ENCODE results near the gene KSR2.
"Not testable (repeated sequence)": the region's sequence is repeated elsewhere in the genome, so short reads cannot be mapped to it uniquely, and the experiment has no call there.

KSR2 gene

DNA sequence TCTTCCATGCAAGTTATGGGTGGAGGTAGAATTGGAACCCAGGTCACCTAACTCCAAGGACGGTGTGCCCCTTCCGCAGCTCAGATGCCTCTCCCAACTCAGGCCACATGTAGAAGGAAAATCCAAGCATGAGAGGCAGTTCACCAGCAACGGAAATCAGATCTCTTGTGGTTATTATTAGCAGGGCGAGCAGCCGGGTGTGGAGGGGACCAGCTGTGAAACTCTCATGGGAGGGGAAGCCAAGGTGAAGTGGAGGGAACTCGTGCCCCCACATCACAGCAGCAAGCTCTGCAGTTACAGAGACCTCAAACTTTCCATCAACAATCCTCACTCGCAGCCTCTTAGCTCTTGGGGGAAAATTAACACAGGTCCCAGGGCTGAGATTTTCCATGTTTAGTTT is 79.7 kb downstream of the KSR2 start:
- DNase-seq: no peak

DNA sequence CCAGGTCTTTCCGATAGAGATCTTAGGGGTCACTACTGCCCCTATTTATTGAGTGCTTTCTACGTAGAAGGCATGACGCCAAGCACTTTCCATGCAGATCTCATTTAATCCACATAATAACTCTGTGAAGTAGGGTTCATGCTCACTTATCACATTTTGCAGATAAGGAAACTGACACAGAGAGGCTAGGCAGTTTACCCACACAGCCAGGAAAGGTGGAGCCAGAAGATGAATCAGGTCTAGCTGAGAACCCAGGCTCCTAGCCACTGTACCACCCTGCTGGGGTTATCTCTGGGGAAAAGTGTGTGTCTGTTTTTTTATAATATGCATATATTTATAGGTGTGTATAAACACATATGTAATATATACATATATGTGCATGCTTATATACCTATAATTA is 83.6 kb downstream of the KSR2 start:
- peak; percentile 7 for DNase-seq

DNA sequence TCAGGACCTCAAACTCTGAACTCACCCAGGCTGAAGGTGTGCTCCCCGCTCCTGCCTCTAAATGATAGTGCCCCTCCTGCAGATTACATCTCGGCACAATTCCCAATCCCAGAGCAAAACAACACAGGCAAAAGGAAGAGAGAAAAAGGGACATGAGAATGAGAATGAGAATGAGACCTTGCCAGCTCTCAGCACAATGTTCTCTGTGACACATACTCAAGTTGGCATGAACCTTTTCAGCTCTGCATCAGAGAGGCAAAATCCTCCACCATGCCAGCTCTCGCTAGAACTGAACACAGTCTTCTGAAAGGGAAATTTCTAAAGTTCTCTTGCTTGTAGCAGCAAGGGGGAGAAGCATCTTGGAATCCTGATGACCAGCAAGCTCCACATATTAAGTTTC is 84.6 kb downstream of the KSR2 start:
- DNase-seq: no peak

DNA sequence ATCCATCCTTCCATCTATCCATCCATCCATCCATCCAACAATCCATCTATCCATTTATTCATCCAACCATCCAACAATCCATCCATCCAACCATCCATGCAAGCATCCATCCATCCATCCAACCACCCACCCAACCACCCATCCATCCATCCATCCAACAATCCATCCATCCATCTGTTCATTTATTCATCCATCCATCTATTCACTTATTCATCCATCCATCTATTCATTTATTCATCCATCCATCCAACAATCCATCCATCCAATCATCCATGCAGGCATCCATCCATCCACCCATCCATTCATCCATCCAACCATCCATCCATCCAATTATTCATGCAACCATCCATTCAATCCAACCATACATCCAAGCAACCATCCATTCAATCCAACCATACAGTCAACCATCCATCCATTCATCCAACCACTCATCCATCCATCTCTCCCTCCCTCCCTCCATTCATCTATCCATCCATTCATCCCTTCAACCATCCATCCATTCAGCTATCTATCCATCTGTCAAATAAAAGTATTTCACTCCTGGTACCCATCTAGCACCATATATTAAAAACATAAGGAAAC is 86.1 kb downstream of the KSR2 start:
- no peak for DNase-seq

DNA sequence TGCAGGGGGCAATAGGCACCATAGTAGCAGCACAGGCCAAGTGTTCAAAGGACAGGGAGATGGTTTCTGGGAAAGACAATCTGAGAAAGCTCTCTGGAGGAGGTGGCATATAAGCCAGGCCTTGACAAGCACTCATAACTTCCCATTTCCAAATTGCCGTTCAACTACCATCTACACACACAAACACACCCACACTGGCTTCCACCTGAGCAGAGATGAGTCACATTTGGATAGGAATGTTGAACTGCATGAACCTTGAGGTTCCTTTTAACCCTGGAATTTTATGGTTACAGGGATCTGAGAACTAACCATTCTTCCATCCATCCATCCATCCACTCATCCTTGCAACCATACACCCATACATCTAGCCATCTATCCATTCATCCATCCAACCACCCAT is 86.6 kb downstream of the KSR2 start:
- no peak for DNase-seq

DNA sequence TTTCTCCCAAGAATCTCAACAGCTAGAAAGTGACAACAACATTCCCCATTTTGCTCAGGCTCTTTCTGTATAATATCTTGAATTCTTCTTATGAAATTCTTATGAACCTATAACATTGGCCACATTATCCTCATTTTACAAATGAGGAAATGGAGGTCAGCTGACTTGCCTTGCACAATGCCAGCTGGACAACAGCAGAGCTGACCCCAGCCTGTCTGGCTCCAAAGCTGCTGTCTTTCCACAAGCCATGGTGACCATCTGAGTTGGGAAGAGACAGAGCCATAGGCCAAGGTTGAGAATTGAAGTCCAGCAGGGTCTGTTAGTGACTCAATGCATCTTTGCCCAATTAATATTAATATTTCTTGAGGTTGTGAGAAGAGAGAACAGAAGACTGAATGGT is 87.3 kb downstream of the KSR2 start:
- no peak for DNase-seq

DNA sequence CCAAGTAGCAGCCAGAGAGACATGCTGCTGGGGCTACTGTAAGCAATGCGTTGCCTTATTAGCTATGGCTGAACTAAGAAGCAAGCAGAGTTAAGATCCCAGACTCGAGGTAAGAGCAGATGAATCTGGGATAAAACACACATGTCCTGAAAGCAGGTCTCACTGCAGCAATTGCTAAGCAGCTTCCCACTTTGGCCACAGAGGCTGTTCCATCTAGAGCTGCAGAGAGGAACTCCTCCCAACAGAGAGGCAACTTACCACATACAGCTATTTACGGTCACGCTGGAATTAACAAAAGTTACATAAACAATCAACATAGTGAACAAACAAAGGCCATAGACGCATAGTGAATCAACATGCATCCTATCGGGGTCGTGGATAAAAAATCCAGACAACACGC is 90.2 kb downstream of the KSR2 start:
- DNase-seq: no peak

DNA sequence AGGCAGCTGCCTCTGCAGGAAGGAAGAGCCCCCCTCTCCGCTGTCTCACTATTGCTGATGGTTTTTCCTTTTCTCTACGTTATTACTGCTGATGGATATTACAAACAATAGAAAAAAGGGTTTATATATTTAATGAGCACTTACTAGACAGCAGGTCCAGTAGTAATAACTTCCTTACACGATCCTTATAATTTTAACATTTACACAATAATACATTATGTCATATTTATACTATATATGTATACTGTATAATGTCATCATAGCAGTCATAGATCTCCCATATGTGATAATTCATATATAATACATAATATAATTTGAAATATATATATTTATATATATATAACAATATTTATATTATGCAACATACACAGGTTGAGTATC is 92.4 kb downstream of the KSR2 start:
- DNase-seq: no peak

DNA sequence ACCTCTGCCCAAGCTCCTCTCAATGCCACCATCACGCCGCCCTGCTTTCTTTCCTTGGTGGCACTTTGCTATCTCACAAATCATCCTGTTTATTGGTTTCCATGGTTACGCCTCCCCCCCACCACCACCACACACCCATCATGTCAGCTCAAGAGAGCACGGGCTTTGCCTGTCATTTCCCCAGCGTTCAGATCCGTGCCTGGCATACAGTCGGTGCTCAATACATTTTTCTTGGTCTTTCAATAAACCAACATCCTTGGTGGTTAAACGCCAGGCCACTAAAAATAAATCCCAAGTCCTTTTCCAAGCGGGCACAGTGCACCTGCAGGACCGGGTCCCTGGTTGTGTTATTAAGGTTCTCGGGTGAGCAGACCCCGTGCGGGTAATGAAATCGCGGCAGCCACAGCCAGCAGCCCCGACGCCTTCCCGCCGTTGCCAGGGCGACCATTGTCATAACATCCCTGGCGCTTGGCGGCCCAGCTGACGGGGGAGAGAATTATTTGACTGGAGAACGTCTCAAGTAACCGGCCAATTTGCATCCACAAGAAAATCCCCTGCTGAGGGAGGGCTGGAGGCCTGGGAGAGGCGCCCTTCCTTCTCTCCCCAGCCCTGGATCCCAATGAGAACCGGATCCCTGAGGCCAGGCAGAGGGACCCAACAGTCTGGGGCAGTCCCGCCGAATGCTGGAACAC is 92.9 kb downstream of the KSR2 start:
- DNase-seq: peak; percentile 28

DNA sequence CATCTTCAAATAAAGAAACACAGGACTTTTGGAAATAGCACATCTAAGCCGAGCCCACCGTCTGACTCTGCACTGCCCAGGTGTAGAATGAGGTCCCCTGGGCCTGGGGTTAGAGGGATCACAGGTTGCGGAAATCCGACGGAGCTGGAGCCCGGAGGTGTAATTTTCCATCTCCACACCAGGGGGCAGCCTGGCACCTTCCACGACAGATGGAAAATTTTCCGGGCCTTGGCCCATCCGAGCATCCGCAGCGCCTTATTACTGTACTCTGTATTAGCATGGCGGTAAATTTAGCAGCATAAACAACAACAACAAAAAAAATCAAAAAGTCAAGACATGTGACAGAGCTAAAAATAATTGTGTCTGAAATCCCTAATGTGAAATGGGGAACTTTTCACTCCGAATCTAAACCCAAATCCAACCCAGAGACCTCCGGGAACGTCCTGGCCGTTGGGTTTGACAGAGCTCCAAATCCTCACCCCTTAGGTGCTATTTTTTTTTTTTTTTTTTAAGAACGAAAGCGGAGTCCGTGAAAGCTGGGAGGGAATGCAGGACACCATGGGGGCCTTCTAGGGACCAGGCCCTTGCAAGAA is 93.9 kb downstream of the KSR2 start:
- peak; percentile 81 for DNase-seq

DNA sequence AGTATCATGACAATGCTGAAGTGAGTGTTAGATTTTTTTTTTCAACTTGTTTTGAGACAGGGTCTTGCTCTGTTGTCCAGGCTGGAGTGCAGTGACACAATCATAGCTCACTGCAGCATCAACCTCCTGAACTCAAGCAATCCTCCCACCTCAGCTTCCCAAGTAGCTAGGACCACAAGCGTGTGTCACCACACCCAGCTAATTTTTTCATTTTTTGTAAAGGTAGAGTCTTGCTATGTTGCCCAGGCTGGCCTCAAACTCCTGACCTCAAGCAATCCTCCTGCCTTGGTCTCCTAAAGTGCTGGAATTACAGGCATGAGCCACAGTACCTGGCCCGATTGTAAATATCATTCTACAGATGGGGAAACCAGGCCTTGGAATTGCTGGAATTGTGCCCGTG is 94.6 kb downstream of the KSR2 start:
- not testable (repeated sequence) for DNase-seq

DNA sequence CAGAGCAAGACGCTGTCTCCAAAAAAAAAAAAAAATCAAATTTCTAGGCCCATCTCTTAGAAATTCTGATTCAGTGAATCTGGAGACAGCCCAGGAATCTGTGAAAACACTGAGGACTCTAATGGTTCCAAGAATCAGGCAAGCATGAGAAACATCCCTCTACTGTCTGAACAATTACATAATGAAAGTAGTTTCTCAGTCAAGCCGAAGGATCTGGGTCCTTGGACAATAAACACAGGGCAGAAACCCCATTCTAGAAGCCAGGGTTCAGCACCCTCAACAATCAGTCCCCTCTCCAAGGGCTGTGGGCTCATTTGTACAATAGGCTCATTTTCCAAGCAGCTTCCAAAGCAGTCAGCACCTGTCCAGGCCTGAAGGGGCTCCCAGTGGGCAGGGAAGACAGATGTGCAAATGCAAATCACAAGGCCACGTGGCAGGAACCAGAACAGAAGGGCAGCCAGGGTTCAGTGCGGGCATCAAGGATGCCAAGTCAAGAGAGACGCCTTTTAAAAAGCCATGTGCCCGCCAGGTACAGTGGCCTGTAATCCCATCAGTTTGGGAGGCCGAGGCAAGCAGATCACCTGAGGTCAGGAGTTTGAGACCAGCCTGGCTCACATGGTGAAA is 96.1 kb downstream of the KSR2 start:
- DNase-seq: no peak

DNA sequence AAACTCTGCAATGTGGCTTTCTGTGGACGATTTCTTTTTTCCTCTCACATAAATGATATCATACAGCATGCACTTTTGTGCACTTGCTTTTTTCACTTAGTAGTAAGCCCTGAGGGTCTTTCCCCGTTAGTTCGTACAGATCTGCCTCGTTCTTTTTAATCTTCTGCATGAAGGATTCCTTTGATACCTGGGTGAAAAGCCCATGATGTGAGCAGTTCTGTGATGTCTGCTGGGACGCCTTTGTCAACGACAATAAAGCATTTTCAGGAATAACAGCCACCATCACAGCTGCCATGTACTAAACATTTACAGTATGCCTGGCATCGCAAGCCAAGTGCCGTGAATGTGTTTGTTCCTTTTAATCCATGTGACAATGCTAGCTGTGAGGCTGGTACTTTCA is 99.2 kb downstream of the KSR2 start:
- no peak for DNase-seq

DNA sequence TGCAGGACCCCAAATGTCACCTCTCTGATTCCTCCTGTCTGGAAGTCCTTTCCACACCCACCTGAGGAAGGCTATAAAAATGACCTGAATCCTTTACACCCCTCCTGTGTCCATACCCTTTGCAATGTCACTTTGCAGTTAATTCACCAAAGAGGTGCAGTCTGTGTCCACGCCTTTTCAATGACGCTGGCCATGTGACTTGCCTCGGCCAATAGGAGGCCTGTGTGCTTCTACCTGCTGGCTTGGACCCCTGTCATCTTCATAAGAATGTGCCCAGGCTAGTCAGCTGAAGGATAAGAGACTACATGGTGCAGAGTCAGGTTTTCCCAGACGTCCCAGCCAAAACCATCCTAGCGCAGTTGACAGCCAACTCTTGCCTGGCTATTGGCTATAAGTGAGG is 101.4 kb downstream of the KSR2 start:
- DNase-seq: no peak

DNA sequence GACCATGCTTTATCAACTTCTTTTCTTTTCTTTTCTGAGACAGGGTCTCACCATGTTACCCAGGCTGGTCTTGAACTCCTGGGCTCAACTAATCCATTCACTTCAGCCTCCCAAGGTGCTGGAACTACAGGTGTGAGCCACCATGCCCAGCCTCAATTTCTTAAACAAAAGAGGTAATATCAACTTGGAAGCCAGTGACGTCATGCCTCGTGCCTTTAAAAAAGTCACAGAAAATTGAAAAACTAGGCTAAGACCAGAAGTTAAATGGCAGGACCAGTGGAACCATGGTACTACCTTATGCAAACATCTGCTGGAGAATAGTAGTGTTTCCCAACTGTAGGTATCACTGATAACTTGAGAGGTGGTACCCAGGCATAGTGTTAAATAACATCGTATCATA is 103.3 kb downstream of the KSR2 start:
- no peak for DNase-seq

DNA sequence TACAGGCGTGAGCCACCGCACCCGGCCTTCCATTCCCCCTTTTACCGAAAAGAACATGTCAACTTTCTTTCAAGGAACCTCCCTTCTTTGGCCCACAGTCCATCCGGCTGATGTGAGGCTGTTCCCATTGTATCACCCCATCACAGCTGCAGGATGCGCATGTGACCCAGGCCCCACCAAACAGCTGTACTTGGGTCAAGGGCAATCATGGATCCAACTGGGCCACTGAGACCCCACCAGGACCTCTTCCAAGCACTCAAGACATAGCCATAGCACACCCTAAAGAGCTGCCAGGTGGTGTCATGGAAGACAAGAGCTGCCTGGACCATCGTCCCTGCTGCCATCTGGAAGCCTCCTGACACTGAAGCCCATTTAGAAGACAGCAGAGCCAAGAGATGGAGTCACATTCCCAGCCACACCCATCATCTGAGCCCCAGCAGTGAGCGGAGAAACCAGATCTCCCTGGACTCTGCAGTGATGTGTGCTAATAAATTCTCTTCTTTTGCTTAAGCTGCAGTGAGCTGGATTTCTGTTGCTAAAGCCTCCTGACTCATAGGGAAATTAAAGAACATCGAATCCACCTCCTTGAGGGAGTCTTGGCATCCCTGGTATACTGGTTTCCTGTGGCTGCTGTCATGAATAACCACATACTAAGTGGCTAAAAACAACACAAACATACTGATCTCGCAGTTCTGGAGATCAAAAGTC is 105.6 kb downstream of the KSR2 start:
- no peak for DNase-seq

DNA sequence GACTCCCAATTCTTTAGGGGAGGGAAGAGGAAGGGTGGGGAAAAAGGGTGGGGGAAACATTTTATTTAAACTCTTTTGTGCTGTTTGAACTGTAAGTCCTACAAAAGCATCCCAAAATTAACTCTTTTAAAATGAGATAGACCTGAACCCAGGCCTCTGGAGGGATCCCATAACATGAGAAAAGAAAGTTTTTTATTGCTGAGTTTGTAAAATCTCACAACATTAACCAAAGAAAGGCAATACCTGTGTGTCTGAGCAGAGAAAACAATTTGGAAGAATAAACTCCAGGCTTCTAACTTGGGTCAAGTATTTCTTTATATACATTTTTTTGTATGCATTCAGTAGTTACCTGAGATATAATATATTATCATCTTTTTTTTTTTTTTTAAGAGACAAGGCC is 107.1 kb downstream of the KSR2 start:
- DNase-seq: no peak

DNA sequence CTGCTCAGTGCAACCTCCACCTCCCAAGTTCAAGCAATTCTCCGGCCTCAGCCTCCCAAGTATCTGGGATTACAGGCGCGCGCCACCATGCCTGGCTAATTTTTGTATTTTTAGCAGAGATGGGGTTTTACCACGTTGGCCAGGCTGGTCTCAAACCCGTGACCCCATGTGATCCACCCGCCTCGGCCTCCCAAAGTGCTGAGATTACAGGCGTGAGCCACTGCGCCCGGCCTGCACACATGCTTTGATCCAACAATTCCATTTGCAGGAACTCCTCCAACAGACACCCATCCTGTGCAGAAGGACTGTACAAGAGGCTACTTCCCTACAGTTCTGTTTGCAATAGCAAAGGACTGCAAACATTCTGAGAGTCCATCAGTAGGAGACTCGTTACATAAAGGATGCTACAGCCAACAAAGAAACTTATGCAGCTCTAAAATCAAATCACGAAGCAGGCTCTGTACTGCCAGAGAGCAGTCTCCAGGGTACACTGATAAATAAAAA is 108.0 kb downstream of the KSR2 start:
- not testable (repeated sequence) for DNase-seq

DNA sequence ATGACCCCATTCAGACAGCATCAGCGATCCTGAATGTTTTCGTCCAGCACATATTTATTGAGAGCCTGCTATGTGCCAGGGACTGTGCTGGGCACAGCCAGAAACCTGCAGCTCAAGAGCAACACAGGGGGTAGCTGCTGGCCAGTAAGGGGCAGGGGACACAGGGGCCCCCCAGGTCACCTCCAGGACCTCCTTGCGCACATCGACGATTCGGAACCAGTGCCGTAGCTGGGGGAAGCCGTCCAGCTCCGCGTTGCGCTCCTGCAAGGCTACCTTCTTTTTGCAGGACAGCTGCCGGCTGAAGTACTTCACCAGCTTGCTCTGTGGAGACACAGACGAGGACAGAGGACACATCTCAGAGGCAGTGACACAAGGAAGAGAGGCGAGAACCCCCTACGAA is 108.7 kb downstream of the KSR2 start:
- no peak for DNase-seq

DNA sequence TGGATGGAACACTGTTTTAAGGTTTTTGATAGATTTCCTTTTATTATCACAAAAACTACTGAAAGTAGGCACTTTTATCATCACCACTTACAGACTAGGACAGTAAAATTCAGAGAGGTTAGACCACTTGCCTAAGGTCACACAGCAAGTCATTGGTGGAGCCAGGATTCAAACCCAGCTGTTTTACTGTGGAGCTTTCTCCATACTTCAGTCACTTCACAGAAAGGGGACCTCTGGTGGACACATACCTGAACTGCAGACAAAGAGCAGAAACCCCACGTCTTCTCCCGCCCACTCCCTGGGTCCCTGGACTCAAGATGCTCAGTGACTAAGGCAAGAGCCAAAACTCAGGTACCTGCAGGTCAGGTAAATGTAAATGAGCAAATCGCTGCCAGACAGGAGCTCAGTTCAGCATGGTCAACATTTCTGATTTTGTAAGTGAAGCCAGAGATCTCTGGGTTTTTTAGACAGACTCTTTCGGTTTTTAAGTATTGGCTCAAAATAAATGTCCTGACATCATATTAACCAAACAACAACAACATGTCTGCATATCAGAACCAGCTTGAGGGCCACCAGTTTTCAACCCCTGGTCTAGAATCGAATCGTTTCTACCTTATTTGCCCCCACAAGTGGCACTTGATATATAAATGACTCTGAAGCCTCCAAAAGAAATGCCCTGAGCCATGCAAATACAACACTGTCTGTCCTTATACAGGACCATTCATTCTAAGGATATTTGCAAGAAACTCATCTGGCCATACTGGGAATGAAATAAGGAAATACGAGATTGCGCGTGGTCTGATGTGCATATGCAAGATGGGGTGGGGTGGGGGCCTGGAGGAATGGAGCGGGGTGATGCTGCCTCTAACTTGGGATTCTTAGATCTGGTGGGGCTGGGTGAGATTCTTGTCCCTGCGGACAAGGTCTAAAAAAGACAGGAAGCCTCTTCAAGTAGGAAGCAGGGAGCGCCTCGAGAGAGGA is 110.9 kb downstream of the KSR2 start:
- peak; percentile 70 for DNase-seq

DNA sequence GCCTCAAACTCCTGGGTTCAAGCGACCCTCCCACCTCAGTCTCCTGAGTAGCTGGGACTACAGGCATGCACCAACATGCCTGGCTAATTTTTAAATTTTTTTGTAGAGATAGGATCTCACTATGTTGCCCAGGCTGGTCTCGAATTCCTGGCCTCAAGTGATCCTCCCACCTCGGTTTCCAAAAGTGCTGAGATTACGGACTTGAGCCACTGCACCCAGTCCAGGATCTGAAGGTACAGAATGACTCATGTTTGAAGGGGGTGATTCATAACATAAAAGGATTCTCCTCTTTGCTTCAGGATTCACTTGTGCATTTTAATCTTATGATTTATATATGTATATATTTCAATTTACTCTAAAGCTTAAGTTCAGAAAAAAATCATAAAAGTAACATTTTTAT is 111.7 kb downstream of the KSR2 start:
- not testable (repeated sequence) for DNase-seq

DNA sequence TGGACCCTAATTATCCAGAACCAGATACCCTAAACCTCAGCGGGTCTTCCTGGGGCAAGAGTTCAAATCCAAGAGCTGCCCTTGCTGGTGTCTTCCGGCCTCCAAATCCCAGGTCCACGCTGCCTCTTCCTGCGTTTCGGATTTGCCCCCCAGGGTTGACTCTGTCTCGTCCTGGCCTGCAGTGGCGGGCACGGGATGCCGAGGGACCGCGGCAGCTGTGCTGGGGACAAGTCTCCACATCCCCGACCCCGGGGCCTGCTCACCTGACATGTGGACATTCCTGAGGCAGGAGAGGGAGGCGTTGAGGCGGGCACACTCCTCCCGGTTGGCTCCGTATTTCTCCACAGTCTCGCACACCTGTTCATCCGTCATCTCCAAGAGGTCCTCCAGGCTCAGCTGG is 113.6 kb downstream of the KSR2 start:
- no peak for DNase-seq
